ENCODE data around the gene EAF2.

DNA sequence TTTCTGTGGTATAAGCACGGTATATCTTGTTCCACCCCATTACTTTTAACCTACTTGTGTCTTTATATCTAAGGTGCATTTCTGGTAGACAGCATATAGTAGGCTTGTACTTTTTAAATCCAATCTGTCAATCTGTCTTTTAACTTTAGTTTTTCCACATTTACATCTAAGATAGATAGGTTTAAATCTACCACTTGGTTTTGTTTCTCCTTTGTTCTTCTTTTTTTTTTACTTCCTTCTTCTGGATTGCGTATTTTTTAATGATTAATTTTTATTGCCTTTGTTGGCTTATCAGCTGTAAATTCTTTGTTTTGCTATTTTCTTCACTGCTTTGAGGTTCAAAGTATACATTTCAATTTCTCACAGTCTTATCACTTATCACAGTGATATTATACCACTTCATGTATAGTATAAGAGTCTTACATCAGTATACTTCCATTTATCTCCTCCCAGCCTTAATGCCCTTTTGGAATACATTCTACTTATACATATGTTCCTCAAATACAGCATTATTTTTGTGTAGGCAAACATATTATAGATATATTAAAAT lies 31.2 kb upstream of the EAF2 start:
- TF ChIP-seq CTCF (IDR thresholded peaks at IDR 0.05): no peak
- no peak for TF ChIP-seq POLR2A (IDR thresholded peaks at IDR 0.05)
